Stimulated activated CD4-positive, alpha-beta T cell treated with anti-CD3 and anti-CD28 coated beads, Interleukin-12 subunit alpha, Interleukin-12 subunit beta, amount 100 ng/mL, for 4 hours (primary cell): ENCODE data around the gene DAW1.
"Not testable (repeated sequence)": the region's sequence is repeated elsewhere in the genome, so short reads cannot be mapped to it uniquely, and the experiment has no call there.

ENCODE experiments used
- DNase-seq: peaks from one replicate; pipeline ENCODE4 v3.0.0-alpha.2; 2020

Gene DAW1

DNA sequence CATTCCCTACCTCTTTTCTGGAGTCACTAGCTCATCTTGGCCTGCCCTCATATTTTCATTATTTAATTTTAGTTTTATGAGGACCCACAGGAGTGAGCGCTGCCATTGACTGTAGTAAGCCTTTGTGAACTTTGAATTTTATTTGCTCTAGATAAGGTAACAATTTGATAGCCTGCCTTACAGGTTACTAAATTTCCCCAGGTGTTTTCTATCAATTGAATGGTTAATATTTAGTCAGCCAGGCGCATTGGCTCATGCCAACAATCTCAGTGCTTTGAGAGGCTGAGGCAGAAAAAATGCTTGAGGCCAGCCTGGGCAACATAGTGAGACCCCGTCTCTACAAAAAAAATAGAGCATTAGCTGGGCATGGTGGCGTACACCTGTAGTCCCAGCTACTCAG lies 50.2 kb downstream of the DAW1 start:
- no peak for DNase-seq

DNA sequence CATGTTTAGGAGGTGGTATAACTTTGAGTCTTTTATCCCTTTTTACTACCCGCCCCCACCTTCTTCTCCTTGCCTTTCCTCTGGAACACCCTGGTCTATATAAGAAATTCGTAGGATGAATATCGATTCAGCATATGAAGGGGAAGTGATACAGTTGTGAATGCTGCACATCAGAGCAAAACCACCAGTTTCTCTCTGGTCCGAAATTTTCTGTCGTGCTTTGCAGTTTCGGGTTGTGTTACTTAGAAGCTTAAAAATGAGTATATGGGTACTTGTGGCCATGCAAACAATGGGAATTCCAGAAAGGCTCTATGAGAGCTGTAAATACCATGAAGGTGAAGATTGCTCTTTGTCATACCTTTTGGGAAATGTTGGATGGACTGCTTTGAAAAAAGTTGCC lies 60.6 kb downstream of the DAW1 start:
- DNase-seq, result no peak

DNA sequence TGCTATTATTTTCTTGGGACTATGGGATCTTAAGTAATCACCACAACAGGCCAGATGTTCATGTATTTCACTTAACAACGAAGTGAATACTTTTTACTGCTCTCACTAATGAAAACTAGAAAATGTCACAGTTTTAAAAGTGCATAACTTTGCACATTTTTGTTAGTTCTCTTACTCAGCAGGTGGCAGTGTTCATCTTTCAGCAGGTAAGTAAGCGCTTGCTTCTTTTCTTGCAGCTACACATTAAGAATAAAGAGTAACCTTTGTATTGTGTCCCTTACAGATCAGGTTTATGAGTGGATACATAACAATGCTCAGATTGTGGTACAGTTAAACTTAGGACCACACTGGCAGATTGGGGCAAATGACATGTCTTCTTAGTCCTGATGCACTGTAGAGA lies 61.0 kb downstream of the DAW1 start:
- no peak for DNase-seq

DNA sequence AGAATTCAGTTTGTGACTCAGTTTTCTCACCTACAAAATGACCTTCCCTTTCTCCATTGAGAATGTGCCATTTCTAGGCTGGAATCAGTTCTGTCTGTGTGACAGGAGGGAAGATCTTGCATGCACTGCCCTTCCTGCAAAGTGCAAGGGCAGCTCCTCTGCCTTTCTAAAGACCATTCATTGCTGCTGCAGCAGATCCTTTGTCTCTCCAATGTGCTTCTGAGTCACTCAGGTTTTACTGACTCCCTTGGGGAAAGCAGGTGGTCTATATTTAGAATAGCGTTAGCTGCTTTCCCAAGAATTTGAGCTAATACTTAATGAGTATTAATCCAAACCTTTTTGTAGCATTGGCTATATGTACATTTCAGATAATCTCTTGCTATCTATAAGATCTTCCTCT lies 62.5 kb downstream of the DAW1 start:
- DNase-seq, result no peak

DNA sequence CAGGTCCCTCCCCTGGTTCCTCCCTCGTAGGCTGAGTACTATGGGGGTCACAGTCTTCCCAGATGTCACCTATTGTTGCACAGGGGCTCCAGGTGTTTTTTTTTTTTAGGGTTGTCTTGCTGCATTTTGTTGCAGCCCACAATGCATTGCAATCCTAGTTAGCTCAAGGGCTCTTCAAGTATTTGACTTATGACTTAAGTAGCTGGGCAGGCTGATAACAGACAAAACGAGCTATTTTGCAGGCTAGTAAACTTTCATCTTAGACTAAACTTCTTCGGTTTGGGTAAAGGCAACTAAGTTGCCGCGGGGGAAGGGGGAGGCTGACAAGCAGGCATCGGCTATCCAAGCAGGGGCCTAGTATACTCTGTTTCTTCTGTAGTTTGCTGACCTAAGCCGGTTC lies 64.8 kb downstream of the DAW1 start:
- not testable (repeated sequence) for DNase-seq

DNA sequence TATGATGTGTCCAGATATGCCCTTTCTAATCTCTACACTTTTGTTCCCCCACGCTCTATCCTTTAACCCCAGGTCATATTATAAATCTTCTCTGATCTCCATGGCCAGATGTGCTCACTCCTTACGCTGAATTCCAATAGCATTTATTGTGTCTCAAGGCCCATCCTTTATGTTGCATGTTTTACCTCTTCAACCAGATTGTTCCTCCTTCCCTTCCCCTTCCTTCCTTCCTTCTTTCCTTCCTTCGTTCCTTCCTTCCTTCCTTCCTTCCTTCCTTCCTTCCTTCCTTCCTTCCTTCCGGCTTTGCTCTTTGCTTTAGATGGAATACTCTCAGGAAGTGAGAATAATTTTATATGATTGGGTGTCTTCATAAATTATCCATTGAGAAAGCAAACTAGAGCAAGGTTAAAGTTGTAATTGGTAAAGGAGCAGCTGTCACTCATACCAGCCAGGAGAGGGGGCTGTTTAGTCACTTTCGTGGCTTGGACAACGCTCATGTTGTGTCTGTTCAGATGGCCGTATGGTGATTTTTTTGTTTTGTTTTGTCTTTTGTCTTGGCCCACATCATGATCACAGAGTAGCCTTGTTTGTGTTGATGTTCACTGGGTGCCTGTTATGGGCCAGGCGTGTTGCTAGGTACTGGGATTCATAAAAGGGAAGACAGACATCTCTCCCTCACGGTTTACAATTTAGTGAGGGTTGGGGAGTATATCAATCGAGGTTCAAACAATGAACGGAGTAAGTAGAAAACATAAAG lies 68.0 kb downstream of the DAW1 start:
- no peak for DNase-seq

DNA sequence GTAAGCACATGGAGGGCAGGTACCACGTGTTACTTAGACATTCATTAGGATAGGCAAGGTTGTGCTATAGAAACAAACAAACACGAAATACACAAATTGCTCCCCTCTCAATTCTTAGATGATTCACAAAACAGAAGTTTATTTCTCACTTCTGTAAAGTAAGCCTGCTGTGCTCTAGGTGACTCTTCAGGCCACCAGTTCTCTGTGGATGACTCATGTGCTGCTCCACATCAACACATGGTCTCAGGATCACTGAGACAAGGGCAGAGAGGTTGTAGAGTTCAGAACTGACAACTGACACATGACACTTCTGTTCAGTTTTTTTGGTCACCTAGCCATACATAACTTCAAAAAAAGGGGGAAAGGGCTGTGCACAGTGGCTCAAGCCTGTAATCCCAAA lies 70.6 kb downstream of the DAW1 start:
- no peak for DNase-seq

DNA sequence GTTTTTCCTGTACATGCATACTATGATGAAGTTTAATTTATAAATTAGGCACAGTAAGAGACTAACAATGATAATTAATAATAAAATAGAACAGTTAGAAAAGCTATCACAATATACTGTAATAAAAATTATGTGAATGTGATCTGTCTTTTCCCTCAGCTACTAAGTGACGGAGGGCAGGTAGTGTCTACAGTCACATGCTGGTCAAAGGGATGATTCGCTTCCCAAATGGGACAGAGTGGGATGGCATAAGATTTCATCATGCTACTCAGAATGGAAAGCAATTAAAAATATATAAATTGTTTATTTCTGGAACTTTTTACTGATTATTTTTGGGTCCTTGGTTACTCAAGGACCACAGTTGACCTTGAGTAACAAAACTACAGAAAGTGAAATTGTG lies 71.5 kb downstream of the DAW1 start:
- DNase-seq, result no peak

DNA sequence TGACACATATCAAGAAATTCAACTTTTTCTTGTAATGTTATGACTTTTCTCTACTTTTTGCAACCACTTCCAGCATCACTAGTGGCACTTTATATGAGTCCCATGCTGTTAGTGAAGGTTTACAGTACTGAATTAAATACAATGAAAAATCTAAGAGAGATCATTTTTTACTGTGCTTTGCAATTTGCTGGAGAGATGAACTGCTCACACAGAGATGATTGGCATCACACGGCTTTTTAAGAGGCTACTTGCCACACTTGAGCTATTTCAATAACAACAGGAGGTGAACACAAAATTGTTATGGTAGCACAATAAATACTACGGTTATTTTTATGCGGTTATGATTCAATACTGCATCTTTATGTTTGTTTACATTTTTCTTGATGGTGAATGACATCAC lies 88.9 kb downstream of the DAW1 start:
- no peak for DNase-seq

DNA sequence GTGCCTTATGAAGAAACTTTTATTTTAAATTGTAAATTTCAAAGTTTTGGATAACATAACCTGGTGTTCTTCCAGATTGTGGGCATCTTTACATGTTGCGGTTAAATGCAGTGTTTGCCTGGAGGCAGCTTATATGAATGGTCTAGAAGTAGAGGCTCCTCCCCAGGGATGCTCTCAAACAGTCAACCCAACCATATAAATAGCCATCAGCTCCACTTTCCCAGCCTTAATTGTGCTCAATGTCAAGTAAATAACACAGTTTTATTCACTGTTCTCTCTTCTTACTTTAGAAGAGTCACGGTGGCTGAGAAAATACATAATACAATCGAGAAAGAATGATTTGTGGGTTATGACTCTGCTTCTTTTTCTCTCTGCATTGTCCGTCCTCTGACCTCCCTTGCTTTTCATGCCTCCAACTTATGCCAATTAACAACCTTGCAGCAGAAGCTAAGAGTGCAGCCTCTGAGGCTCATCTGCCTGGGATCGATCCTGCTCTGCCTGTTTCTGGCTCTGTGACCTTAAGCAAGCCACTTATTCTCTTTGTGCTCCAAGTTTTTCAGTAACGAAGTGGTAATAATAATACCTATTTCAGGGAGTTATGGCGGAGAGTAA lies 100.3 kb downstream of the DAW1 start:
- DNase-seq, result no peak

DNA sequence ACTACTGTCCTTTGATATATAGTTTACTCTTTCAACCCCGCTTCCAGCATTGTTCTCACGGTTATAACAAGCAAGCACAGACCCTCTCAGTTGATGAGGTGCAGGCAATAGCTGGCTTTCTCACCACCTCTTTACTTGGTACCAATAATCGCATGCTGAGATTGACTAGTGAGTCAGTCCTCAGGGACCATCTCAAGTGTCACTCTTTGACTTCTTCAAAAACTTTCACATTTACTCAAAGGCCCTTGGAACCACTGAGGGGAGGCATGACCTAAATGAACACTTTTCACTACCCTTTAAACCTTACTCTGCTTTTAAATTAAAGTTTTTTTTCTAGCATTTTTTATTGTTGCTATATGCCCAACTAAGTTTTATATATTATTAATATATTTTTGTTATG lies 101.8 kb downstream of the DAW1 start:
- DNase-seq, result no peak
